ENCODE results near the gene BBS9. TPM values are rescaled to one million over a fixed set of nuclear protein-coding genes. Genes with fewer than 3 reads are reported as not detected.

Gene BBS9
- total RNA-seq, 1 experiment from 2014 or later: 4.7 TPM

GRCh38 chr7:33649476-33650441, 520.4 kb downstream of the BBS9 start:
- Histone ChIP-seq H3K4me3 (ENCODE audit: low read depth, low read length) (no peak overlapping the region), H3K27me3 (replicated peaks; ENCODE audit: control insufficient read depth, insufficient read depth, low read length) (no peaks in the 10 kb centered on the region), H3K9me3 (no peaks in the 10 kb centered on the region), H3K36me3 (ENCODE audit: control insufficient read depth, insufficient read depth, low read length) (no peaks in the 10 kb centered on the region), H3K4me1 (no peaks in the 10 kb centered on the region)
- H3K9me3 Mint-ChIP-seq (ENCODE audit: unreplicated experiment): no peaks in the 10 kb centered on the region
- peaks cover 20% of the 10 kb centered on the region for H3K27me3 Mint-ChIP-seq (ENCODE audit: insufficient read depth, unreplicated experiment)
- intact Hi-C loops (cut with micrococcal nuclease; ENCODE audit: unreplicated experiment): no loop called here
- no TSS peak for BruUV-seq (replicated peaks)
- no peak for TF ChIP-seq CTCF (IDR thresholded peaks at IDR 0.05; ENCODE audit: insufficient read depth in 1 of 2, low read depth in 1 of 2, low read length in 1 of 2, severe bottlenecking in 1 of 2, unreplicated experiment in 1 of 2)
- H3K4me1 Mint-ChIP-seq (ENCODE audit: low read depth, unreplicated experiment): no peaks in the 10 kb centered on the region
- no peak overlapping the region for H3K27ac Mint-ChIP-seq (ENCODE audit: unreplicated experiment)
- no peak for DNase-seq
- ChIA-PET POLR2A (no interaction called here), CTCF (no interaction called here)
- H3K4me3 Mint-ChIP-seq (ENCODE audit: unreplicated experiment): no peak overlapping the region
- no peaks in the 10 kb centered on the region for H3K36me3 Mint-ChIP-seq (ENCODE audit: insufficient read depth, unreplicated experiment)

GRCh38 chr7:33650828-33651227, 521.5 kb downstream of the BBS9 start:
- no peaks in the 10 kb centered on the region for H3K4me1 Mint-ChIP-seq (ENCODE audit: low read depth, unreplicated experiment)
- H3K4me3 Mint-ChIP-seq (ENCODE audit: unreplicated experiment): no peak overlapping the region
- no peak for TF ChIP-seq CTCF (IDR thresholded peaks at IDR 0.05; ENCODE audit: insufficient read depth in 1 of 2, low read depth in 1 of 2, low read length in 1 of 2, severe bottlenecking in 1 of 2, unreplicated experiment in 1 of 2)
- BruUV-seq (replicated peaks): no TSS peak
- intact Hi-C loops (cut with micrococcal nuclease; ENCODE audit: unreplicated experiment): no loop called here
- ChIA-PET CTCF (no interaction called here), POLR2A (no interaction called here)
- no peaks in the 10 kb centered on the region for H3K36me3 Mint-ChIP-seq (ENCODE audit: insufficient read depth, unreplicated experiment)
- H3K9me3 Mint-ChIP-seq (ENCODE audit: unreplicated experiment): no peaks in the 10 kb centered on the region
- no peak overlapping the region for H3K27ac Mint-ChIP-seq (ENCODE audit: unreplicated experiment)
- H3K9me3 ChIP-seq: no peaks in the 10 kb centered on the region
- no peaks in the 10 kb centered on the region for H3K27me3 ChIP-seq (replicated peaks; ENCODE audit: control insufficient read depth, insufficient read depth, low read length)
- no peaks in the 10 kb centered on the region for H3K36me3 ChIP-seq (ENCODE audit: control insufficient read depth, insufficient read depth, low read length)
- H3K4me1 ChIP-seq: no peaks in the 10 kb centered on the region
- peaks cover 20% of the 10 kb centered on the region for H3K27me3 Mint-ChIP-seq (ENCODE audit: insufficient read depth, unreplicated experiment)
- no peak for DNase-seq
- no peak overlapping the region for H3K4me3 ChIP-seq (ENCODE audit: low read depth, low read length)

- Mint-ChIP-seq H3K9me3 (ENCODE audit: unreplicated experiment) (no peaks in the 10 kb centered on the region), H3K27ac (ENCODE audit: unreplicated experiment) (no peak overlapping the region), H3K4me3 (ENCODE audit: unreplicated experiment) (no peak overlapping the region), H3K36me3 (ENCODE audit: insufficient read depth, unreplicated experiment) (no peaks in the 10 kb centered on the region), H3K27me3 (ENCODE audit: insufficient read depth, unreplicated experiment) (peaks cover 18% of the 10 kb centered on the region), H3K4me1 (ENCODE audit: low read depth, unreplicated experiment) (no peaks in the 10 kb centered on the region)
- Histone ChIP-seq H3K9me3 (no peaks in the 10 kb centered on the region), H3K4me1 (no peaks in the 10 kb centered on the region), H3K36me3 (ENCODE audit: control insufficient read depth, insufficient read depth, low read length) (no peaks in the 10 kb centered on the region), H3K4me3 (ENCODE audit: low read depth, low read length) (no peak overlapping the region), H3K27me3 (replicated peaks; ENCODE audit: control insufficient read depth, insufficient read depth, low read length) (no peaks in the 10 kb centered on the region)
- POLR2A ChIA-PET: no interaction called here
- no peak for DNase-seq
- no TSS peak for BruUV-seq (replicated peaks)
- CTCF ChIA-PET: no interaction called here
- no peak for TF ChIP-seq CTCF (IDR thresholded peaks at IDR 0.05; ENCODE audit: insufficient read depth in 1 of 2, low read depth in 1 of 2, low read length in 1 of 2, severe bottlenecking in 1 of 2, unreplicated experiment in 1 of 2)
- intact Hi-C loops (cut with micrococcal nuclease; ENCODE audit: unreplicated experiment): no loop called here
Observed at GRCh38 chr7:33651998-33652515, 522.7 kb downstream of the BBS9 start.
